AG09319 (cell line): Measurements from ENCODE around the gene CATSPERE.

Experiments
- DNase-seq: peaks from one replicate; pipeline ENCODE4 v3.0.0-alpha.2; 2010; ENCODE audit warnings: low read depth; ENCODE audit errors: extremely low read depth
- TF ChIP-seq, protein P1 (sequence below): IDR thresholded peaks from 2 replicates; pipeline ENCODE4 v1.5.1; 2011; ENCODE audit warnings: low read depth, mild to moderate bottlenecking, inconsistent platforms, low read length, moderate library complexity

The CATSPERE gene, protein sequence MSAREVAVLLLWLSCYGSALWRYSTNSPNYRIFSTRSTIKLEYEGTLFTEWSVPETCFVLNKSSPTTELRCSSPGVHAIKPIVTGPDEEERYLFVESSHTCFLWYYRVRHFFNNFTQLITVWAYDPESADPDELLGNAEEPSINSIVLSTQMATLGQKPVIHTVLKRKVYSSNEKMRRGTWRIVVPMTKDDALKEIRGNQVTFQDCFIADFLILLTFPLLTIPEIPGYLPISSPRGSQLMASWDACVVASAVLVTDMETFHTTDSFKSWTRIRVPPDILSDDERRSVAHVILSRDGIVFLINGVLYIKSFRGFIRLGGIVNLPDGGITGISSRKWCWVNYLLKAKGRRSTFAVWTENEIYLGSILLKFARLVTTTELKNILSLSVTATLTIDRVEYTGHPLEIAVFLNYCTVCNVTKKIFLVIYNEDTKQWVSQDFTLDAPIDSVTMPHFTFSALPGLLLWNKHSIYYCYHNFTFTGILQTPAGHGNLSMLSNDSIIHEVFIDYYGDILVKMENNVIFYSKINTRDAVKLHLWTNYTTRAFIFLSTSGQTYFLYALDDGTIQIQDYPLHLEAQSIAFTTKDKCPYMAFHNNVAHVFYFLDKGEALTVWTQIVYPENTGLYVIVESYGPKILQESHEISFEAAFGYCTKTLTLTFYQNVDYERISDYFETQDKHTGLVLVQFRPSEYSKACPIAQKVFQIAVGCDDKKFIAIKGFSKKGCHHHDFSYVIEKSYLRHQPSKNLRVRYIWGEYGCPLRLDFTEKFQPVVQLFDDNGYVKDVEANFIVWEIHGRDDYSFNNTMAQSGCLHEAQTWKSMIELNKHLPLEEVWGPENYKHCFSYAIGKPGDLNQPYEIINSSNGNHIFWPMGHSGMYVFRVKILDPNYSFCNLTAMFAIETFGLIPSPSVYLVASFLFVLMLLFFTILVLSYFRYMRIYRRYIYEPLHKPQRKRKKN

DNA sequence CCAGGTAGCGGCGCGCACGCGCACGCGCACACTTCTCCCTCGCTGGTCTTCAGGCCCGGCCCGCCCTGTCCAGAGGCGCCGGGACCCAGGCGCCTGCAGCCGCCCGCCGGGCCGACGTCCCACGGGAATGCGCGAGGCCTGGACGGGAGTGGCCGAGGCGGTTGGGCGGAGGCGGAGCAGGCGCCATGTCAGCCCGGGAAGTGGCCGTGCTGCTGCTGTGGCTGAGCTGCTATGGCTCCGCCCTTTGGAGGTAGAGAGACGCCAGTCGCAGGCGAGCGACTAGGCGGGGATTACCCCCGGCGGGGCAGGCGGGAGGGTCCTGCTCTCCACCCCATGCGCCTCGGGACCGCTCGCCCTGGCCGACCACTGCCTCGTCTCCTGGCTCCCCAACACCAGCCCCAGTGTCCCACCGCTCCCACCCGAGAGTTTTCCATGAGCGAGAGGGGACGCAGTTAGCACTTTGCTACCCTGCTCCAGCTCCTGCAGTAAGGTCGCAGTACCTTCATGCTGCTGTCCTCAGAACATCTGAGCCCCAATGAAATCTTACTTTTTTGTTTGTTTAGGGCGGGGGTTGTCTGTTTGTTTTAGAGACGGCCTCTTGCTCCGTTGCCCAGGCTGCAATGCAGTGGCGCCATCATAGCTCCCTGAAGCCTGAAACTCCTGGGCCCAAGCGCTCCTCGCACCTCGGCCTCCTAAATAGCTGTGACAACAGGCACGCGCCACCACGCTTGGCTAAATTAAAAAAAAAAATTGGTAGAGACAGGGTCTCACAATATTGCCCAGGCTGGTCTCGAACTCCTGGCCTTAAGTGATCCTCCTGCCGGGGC, at the start of gene CATSPERE:
CATSPERE (plus strand) TSS at position 29 of the 827 bp plus-strand sequence; CDS start at position 186, 157 bp downstream.
- peak; percentile 43 for DNase-seq

DNA sequence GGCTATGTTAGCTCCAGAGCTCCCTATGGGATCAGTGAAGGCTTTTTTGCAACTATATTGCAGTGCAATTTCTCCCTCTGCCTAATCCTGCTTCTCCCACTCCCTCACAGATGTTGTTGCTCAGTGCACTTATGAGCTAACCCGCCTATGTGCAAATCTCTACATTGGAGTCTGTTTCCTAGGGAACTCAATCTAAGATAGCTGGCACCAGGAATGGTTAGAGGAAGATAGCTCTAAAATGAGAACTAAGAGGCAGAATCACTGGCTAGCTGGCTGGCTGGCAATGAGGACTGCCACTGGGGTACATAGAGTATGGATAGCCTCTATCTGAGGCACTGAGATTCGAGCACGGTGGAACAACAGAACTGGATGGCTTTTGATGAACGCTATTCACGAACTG, 48.9 kb upstream of the CATSPERE start:
- TF ChIP-seq, protein P1, sequence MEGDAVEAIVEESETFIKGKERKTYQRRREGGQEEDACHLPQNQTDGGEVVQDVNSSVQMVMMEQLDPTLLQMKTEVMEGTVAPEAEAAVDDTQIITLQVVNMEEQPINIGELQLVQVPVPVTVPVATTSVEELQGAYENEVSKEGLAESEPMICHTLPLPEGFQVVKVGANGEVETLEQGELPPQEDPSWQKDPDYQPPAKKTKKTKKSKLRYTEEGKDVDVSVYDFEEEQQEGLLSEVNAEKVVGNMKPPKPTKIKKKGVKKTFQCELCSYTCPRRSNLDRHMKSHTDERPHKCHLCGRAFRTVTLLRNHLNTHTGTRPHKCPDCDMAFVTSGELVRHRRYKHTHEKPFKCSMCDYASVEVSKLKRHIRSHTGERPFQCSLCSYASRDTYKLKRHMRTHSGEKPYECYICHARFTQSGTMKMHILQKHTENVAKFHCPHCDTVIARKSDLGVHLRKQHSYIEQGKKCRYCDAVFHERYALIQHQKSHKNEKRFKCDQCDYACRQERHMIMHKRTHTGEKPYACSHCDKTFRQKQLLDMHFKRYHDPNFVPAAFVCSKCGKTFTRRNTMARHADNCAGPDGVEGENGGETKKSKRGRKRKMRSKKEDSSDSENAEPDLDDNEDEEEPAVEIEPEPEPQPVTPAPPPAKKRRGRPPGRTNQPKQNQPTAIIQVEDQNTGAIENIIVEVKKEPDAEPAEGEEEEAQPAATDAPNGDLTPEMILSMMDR = no peak
- no peak for DNase-seq

More for the DNA sequence above, at the start of gene CATSPERE:
- TF ChIP-seq, protein P1 = no peak

DNA sequence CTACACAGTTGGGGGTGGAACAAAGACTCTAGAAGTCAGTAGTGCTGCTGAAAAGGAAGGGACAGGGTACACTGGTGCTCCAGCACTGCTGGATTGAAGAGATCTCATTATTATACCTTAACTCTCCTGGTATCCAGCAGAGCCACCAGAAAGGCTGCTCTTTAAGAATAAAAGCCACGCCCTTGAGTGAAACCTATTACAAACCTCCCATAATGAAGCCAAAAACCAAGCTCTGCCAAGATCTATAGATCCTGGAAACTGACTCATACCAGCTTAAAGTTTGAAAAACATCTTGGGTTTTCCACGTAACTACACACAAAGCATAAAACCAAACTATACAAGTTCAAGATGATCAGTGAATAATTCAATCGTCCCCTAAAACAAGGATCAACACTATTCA, 47.3 kb upstream of the CATSPERE start:
- TF ChIP-seq, protein P1 = no peak
- no peak for DNase-seq

DNA sequence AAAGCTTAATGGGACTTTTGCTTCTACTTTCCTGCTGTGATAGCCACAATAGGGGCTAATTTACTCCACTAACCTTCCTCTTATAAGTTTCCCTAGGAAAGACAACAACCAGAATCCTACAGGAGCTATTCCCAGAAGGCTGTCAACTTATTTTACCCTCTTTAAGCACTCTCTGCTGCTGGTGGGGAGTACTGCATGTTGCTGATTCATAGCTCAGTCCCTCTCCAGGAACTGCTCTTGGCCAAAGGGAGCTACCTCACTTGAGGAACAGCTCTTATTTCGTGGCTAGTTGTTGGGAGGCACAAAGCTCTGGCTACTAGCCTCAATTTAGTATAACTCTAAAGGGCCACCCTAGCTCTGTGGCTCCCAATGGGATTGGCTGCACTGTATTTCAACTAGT, 46.5 kb upstream of the CATSPERE start:
- TF ChIP-seq, protein P1 = peak; percentile 40
- DNase-seq = peak; percentile 42

DNA sequence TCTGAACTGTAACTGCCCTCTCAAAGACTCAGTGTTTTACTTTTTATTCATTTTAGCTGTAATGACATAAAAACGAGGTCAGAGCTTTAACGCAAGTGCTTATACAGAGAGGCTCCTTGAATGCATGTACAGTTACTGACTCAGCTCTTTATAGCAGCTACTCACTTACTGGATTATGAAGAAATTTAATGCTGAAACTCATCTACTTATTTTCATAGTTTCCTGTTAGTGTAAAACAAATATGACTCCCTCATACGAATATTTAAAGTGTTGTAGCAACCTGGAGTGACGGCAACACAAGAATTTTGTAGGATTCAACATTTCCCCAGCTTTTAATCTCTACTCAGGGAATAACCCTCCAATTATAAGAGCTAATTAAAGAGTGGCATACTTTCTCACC, 42.0 kb upstream of the CATSPERE start:
- TF ChIP-seq, protein P1 = no peak

DNA sequence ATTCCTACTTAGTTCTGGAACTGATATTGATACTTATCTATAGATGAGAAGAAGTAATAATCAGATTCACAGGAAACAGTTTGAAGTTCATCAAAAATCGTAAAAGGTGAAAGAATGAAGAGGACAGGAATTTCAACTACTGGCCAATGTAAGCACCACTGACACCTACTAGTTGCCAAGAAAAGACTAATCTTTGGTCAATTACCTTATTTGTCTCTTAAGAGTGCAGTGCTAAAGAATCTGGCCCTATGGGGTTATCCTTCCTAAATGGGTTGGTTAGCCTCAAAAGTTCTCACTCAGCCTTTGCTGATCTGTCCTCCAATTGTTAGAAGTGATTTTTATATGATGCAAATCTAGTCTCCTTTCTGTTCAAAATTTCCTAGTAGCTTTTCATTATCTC, 38.9 kb upstream of the CATSPERE start:
- TF ChIP-seq, protein P1 = no peak
- no peak for DNase-seq

More for the DNA sequence above, 42.0 kb upstream of the CATSPERE start:
- DNase-seq = no peak
